Mucosa of gallbladder (tissue), 1 donor: Measurements from ENCODE around the gene PRSS36. TPM values are rescaled to one million over a fixed set of nuclear protein-coding genes. Genes with fewer than 3 reads are reported as not detected.
A peak's percentile ranks its signal among the peaks of the same experiment; 100 is the strongest.
"Not testable (repeated sequence)": the region's sequence is repeated elsewhere in the genome, so short reads cannot be mapped to it uniquely, and the experiment has no call there.

ENCODE experiments used
- DNase-seq: peaks from one replicate; pipeline ENCODE4 v3.0.0-alpha.2; 2020; ENCODE audit warnings: low spot score
- total RNA-seq: library from RNA; stranded (reverse); gene quantifications from one replicate; pipeline ENCODE4 v1.2.1, GENCODE V29; 2021
- donor health status: DM: no; HTN: no; CAD: no.

PRSS36 gene
- total RNA-seq, 1 donor from 2014 or later, result 5.7 TPM

DNA sequence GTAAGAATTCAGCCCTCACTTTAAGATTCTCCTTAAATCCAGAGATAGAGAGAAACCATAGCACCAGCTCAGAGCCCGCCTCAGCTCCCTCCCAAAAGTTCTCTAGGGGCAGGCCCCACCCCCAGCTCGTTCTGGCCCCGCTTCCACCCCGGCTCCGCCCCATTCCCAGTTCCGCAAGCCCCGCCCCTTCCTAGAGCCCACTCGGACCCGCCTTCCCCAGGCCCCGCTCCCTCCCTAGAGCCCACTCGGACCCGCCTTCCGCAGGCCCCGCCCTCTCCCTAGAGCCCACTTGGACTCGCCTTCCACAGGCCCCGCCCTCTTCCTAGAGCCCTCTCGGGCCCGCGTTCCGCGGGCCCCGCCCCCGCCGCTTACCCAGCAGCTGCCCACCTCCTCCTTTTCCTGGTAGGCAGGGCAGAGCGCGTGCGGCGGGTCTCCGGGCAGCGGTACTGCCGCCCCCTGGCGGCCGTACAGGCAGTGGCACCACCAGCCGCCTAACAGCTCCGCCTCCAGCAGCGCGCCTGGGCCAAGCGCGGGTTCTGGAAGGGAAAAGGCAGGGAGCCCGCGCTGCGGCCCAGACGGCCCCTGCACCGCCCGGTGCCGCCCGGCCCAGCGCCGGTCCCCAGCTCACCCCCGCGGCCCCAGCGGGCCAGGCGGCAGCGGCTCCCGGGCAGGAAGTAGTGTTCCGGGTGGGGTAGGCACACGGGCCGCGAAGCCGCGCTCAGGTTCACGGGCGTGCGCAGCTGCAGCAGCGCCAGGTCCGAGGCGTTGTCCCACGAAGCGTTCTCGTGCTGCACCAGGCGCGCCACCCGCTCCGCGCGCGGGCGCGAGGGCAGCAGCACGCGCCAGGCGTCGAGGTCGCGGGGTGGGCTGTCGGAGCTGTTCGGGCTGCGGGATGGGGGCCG is 7.5 kb downstream of the PRSS36 start:
- peak; percentile 99 for DNase-seq

DNA sequence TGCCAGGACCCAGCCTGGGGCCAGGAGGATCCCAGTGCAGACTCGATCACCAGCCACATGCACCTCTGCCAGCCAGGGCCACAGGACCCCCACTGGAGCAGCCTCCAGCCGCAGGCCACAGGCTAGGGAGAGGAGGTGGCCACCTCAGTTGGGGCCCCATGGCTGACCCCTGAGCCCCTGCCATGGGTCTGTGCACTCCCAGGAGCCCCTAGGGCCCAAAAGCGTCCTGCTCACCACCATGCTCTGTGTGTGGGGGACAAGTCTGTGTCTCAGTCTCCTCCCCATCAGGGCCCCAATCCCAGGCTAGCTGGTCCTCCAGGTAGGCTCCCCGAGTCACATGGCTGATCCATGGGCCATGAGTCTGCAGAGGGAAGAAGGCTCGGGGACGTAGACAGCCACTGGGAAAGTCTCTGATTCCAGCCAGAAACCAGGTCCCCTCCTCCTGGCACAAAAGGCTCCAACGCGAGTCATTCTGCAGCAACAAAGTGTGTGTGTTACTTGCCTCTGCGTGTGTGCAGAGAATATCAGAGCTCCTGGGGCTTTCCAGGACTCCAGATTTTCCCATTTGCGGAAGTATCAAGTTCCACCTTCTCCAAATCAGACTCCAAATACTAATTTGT is 8.3 kb downstream of the PRSS36 start:
- peak; percentile 46 for DNase-seq

DNA sequence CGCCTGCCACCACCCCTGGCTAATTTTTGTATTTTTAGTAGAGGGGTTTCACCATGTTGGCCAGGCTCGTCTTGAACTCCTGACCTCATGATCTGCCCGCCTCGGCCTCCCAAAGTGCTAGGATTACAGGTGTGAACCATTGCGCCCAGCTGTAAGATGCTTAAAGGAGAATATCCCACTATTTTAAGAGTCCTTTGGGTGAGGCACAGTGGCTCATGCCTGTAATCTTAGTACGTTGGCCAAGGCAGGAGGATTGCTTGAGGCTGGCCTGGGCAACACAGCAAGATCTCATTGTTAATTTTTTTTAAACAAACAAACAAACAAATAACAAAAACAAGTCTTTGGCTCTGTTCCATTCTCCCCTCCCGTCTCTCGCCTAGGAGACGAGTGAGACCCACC is 8.8 kb downstream of the PRSS36 start:
- not testable (repeated sequence) for DNase-seq

DNA sequence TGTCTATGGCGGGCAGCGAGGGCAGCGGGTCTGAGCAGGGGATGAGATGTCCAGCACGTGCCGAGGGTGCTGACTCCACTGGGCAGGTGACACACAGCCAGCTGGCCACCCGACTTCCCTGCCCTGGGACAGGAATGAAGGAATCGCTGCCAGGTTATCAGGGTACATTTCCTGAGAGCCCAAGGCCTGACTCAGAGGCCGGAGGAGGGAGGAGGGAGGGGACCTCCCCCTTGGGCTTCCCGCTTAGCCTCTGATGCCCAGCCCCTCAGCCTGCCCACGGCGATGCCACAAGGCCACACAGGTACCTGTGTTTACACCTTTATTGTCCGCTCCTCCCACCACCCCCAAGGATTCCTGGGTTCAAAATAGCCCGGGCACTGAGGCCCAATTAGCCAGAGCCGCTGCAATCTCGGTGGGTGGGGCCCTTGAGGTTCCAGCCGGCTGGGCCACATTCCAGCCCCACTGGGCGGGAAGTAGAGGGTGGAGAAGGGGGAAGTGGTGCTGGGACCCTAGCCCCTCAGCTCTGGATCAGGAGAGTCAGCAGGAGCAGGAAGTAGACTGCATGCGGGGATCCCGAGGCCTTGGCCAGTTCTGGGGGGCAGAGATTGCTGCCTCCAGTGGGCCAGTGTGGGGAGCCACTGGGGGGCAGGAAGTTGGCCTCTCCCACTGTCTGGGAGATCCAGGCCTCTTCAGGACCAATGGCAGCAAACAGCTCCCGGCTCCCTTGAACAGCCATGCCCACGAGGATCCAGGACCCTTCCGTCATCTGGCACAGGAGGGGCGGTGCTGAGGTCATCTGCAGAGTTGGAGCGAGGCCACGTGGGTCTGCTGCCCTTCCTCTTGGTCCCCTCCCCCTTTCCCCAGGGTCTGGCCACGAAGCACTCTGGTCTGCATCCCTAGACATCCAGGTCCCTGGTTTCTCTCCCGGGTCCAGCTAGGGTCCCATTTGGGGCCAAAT is 11.0 kb downstream of the PRSS36 start:
- peak; percentile 84 for DNase-seq

DNA sequence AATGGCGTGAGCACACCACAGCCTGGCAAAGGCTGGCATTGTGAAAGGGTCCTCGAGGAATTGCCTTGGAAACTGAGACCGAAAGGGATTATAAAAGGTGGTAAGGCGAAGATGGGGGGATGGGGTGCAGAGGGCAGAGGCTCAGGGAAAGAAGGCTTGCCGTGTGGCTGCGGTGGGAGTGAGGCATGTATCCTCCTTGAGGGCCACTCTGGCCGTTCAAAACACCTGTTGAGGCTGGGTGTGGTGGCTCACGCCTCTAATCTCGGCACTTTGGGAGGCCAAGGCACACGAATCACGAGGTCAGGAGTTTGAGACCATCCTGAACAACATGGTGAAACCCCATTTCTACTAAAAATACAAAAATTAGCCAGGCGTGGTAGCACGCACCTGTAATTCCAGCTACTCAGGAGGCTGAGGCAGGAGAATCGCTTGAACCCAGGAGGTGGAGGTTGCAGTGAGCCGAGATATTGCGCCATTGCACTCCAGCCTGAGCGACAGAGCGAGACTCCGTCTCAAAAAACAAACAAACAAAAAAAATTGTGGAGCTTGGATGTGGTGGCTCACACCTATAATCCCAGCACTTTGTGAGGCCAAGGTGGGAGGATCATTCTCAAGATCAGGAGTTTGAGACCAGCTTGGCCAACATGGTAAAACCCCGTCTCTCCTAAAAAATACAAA is 12.9 kb downstream of the PRSS36 start:
- DNase-seq, result not testable (repeated sequence)

DNA sequence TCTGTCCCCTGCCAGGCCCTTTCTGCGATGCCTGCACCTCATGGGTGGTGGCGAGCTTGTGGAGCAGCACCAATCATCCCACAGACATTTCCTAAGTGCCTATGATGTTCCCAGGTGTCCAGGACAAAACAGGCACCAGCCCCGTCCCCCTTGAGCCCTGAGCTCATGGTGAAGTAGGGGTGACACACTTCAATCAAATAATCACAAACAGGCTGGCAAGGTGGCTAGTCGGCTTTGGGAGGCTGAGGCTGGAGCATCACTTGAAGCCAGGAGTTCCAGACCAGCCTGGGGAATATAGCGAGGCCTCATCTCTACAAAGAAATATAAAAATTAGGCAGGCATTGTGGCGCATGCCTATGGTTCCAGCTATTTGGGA is 13.6 kb downstream of the PRSS36 start:
- no peak for DNase-seq

DNA sequence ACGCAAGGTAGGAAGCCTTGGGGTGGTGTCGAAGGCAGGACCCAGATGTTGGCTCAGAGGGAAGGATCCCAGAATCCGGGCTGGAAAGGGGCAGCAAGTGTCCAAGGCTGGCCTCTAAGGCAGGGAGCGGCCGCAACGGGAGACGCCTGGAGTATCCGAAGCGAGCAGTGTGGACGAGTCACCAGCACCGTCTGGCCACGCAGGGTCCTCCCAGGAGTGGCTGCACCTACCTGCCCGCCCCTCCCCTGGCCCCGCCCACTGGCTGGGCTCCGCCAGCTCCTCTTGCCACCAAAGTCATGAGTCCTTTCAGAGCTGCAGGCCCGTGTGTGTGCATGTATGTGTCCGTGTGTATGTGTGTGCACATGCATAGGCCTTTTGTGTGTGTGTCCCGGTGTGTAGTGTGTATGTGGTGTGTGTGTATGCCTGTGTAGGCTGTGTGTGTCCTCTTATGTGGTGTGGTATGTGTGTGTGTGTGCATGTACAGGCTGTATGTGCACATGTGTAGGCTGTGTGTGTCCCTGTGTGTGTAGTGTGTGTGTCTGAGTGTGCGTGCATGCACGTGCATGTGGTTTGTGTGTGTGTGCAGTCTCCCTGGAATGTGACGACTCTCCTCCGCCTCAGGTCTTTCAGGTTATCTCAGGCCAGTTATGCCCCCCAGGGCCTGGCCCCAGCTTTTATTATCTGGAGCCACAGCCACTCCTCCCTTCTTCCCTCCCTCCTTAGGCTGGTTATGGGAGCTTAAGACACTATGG is 14.2 kb downstream of the PRSS36 start, which contains the start of gene PRSS8:
TSS of gene PRSS8 (minus strand) at position 193 of the 752 bp plus-strand sequence. CDS start 229 bp downstream, outside the sequence.
- DNase-seq, result peak; percentile 91

DNA sequence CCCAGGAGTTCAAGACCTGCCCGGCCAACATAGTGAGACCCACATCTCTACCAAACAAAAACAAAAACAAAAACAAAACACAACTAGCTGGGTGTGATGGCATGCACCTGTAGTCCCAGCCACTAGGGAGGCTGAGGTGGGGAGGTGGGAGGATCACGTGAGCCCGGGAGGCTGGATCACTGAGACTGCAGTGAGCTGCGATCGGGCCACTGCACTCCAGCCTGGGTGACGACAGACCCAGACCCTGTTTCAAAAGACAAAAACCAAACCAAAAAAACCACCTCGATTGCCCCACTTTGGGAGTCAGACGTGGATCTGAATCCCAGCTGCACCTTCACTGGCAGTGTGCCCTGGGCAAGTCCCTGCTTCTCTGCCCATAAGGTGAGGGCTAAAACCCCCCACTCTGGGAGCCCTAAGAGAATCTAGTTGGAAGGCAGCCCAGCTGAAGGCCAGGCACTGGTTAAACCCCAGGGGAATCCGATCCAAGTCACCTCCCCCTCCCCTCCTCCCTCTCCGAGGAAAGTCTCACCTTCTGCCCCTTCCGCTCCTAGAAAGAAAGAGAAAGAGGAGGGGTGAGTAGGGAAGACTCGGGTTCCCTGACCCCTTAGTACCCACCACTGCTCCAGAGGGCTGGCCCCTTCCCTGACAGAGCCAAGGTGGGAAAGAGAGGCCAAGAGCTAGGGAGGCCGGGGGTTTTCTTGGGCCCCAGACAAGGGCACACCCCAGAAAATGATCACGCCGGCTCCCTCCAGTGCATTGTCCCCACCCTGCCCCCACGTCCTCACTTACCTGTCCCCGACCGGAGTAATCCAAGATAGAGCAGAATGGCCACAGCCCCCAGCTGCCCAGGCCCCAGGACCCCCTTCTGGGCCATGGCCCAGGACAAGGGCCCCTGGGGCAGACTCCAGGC is 15.0 kb downstream of the PRSS36 start:
- peak; percentile 58 for DNase-seq

DNA sequence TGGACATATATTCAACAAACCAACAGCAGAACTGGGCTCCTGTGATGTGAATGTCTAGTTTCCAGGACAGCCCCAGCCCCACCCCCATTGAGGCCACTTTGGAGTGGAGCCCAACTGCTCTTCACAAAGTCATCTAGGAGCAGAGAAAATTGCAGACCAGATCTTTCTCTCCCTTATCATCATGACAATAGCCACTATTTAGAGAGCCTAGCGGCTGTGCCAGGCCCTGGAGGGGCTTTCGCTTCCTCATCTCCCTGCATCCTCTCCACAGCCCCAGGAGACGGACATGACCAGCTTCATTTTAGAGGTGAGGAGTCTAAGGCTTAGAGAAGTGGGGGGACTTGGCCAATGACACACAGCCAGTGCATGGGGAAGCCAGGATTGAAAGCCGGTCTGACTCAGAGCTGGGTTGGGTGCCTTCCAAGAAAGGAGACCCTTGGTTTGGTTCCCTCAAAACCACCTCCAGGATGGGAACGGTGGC is 15.7 kb downstream of the PRSS36 start:
- no peak for DNase-seq

DNA sequence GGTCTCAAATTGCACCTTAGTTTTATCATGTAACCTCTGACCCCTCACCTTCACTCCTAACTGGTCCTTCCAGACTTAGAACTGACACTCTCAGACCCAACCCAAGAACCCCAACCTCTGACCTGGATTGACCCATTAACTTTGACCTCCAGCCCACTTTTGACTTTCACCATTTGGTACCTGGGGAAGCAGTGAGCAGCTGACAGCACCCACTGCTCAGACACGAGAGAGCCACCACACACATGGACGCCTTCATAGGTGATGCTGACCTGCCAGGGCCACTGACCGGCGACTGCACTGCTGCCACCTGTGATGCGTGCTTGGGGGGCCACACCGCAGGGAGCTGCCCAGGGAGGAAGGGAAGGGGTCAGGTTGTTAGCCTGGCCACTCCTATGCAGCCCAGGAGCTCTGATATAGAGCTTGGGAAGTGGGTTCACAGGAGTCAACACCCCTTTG is 16.8 kb downstream of the PRSS36 start:
- no peak for DNase-seq

DNA sequence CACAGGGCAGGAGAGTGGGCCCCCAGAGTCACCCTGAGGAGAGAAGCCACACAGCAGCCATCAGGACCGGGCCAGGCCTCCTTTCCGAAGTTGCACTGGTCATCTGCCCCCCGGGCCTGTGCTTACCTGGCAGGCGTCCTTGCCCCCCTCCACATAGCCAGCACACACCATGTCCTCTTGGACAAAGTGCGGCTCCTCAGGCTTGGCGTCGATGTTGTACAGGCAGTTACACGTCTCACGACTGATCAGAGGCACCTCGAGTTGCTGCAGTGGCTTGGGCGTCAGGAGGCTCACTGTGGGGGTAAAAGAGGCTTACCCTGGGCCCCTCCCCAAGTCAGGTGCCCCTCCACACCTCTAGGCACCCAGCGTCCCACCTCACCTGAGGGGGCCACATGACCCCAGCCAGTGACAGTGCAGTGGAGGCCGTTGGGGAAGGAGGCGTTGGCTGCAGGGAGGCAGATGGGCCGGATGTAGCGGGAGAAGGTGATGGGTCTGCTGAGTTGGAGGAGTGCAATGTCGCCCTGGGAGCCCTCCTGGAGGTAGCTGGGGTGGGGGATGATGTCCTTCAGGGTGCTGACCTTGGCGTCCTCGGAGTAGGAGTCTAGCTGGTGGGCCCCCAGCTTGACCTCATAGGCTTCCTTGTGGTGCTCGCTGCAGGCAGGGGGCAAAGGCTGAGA is 17.4 kb downstream of the PRSS36 start:
- no peak for DNase-seq

DNA sequence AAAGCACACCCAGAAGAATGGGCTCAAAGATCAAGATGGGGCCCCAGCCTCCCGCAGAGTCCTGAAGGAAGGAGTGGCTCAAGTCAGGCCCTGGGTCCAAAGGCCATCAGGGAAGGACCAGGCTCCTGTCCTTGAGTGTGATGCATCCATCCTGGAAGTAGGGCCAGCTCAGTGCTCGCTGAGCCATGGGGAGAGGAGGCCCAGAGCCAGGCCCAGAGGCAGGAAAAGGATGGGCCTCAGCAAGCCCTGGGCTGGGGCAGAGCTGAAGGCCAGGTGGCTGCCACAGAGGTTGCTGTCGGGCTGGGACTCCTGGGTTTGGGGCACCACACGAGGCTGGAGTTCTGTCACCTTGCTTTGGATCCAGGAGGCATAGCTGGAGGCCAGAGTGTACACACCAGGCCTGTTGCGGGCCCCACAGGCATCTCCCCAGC is 18.0 kb downstream of the PRSS36 start:
- peak; percentile 78 for DNase-seq

DNA sequence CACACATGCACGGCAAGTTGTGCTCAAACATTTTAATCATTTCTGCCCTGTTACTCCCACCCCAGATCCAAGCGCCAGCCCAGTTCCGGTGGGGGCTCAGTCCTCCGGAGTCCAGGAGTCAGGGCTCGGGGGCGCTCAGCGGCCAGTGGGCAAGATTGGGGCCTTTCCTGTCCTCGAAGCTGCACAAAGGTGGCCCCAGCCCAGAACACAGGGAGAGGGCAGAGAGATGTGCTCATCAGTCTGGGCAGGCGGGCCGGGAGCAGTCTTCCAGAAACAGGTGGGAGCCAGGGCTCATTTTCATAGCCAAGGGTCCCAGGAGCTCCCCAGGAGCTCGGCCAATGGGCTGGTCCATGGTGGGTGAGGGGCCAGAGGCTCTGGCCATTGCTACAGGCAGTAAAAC is 18.4 kb downstream of the PRSS36 start:
- no peak for DNase-seq

DNA sequence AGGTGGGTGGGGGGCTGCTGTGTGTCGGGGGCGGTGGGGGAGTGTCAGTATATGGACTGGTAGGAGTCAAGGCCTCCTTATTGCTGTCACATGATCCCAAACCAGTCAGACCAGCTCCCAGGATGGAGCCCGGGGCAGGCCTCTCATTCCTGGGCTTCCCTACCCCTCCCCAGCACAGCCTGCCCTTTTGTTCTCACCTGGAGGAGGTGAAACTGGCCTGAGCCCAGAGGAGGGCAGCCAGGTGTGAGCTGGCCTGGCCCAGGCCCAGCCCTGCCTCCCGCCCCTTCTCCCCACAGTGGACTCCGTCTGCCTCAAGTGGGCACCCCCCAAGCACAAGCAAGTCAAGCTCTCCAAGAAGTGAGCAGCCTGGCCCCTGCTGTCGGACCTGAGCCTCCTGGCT is 19.0 kb downstream of the PRSS36 start:
- DNase-seq, result peak; percentile 91

DNA sequence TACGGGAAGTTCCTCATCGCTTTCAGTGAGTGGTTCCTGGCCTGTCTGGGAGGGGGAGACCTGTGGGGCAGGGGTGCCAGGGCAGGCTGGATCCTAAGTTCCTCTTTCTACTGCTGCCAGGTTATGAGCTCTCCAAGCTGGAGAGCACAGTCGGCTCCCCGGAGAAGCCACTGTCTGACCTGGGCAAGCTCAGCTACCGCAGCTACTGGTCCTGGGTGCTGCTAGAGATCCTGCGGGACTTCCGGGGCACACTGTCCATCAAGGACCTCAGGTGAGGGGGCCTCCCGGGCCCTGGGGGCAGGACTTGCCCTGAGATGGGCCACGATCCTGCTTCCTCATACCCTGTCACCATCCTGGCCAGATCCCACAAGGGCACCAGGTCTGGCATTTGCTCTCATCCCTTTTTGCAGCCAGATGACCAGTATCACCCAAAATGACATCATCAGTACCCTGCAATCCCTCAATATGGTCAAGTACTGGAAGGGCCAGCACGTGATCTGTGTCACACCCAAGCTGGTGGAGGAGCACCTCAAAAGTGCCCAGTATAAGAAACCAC is 19.5 kb downstream of the PRSS36 start:
- DNase-seq, result no peak

DNA sequence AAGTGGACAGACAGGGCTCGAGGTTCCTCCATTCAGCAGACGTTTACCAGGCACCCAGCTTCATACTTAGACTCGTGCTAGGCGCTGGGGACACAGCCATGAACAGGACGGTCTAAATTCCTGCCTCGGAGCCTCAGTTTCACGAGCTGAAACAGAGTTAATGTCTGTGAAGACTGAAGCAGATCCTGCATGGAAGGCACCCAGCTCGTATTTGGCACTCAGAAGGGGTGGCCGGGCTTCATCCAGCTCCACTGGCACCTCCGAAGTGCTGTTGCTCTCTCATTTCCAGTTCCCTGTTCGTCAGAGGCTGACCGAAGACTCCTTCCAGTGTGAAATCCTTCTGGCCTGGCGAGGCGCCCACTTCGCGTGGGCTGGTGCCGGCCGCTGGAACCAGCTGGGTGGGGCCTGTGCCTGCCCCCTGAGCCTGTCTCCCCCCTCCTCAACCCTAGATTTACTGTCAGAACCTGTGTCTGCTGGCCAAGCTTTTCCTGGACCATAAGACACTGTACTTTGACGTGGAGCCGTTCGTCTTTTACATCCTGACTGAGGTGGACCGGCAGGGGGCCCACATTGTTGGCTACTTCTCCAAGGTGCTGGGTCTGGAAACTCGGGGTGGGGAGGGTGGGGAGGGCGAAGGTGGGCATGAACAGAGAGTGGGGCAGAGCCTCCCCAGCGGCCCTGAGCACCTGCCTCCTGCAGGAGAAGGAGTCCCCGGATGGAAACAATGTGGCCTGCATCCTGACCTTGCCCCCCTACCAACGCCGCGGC is 20.1 kb downstream of the PRSS36 start:
- DNase-seq, result no peak
